HG03135 (cell line): ENCODE measurements around the gene ZXDC.

Experiments
- ATAC-seq: cut with Tn5 transposase; IDR thresholded peaks from one replicate; pipeline ENCODE4 v1.9.1; 2021; ENCODE audit warnings: mild to moderate bottlenecking, moderate library complexity; ENCODE audit not compliant: unreplicated experiment

The ZXDC gene

DNA sequence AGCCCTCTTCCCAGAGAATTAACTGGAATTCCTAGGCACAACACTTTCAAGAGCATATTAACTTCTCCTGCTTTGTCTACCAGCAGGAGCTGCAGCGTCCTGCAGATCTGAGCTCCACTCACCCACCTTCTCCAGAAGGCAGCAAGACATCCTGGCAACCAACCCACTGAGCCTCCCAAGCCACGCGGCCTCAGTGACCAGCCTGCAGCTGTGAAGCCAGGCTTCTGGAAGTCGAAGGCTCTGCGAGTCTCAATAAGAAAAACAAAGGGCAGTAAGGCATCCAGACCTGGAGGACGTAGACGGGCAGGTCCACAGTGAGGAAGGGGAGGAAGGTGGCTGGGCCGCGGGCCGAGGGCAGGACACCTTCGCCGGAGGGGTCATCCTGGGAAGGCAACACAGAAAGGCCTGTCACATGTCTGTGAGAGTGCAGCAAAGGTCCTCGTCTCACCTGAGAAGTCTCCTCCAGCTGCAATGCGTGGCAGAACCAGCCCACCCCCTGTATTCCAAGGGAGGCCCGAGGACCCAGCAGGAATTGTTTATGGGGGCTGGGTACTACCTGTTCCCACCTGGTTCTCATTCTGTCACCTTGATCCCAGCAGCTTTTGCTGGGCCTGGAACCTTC lies 36.2 kb downstream of the ZXDC start:
- no peak for ATAC-seq

DNA sequence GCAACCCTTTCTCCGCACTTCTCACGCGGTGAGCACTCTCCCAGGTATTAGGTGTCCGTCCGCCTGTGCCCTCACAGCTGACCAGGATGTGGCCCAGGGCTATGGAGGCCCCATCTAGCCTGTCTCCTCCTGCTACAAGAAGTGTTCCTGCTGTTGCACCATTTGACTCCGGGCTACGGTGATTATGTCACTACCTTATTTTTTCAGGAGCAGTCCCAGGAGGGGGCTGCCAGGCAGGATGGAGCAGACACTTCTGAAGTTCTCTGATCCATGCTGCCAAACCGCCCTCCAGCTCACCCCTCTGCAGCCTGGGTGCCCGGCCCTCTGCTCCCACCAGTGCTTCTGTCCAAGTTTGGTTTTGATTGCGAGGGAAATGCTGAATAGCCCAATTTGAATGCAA lies 36.9 kb downstream of the ZXDC start:
- ATAC-seq = no peak

DNA sequence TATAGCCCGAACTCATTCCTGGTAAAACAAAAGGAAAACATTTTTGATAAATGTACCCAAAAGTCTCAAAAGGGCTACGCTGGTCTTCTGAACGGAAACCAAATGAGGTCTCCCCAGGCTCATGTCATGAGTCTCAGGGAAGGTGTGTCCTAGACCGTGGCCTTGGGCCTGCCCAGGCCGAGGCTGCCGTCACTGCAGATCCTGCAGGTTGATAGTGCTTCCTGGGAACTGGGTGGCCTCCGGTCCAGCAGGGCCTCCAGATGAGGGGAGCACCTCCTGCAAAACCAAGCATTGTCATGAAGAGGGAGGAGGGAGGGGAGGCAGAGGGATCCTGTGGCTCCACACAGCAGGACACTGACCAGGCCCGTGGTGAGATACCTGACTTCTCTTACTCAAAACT lies 37.5 kb downstream of the ZXDC start:
- ATAC-seq = no peak

DNA sequence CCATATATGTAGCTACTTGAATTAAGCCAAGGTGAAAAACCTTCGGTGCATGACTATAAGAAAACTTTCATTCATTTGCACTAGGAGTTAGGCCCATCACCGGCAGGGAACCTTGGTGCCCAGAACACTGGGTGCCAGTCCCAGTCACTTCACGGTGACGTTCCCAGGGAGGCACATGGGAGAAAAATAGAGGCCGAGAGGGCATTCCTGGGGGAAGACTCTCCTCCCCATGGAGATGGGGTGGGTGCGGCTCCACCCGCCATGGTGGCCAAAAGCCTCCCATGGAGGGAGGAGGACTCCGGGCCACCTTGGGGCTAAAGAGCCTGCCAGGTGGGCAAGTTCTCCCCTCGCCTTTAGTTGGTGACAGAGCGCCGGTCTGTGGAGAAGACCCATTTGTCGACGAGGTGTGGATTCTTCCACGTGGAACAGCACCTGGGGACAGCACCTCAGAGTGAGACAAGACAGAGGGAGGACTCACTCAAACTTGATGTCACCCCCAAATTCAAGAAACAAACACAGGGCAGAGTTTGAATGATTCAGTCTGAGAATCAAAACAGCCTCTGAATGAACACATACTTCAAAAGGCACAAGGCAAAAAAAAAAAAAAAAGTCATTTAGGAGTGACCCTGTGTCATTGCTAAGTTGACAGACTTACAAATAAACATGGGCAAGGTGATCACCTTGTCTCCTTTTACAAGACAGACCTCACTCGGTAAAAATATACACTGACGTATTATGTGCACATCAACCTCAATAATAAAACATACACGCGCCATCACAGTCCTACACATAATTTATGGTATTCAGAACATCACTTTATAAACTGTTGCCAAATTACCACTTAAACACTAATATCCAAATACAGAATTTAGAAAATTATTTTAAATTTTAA lies 38.6 kb downstream of the ZXDC start:
- ATAC-seq = no peak

- ATAC-seq = no peak
These were observed 40.0 kb downstream of the ZXDC start for GRCh38 chr3:126435456-126436315.

DNA sequence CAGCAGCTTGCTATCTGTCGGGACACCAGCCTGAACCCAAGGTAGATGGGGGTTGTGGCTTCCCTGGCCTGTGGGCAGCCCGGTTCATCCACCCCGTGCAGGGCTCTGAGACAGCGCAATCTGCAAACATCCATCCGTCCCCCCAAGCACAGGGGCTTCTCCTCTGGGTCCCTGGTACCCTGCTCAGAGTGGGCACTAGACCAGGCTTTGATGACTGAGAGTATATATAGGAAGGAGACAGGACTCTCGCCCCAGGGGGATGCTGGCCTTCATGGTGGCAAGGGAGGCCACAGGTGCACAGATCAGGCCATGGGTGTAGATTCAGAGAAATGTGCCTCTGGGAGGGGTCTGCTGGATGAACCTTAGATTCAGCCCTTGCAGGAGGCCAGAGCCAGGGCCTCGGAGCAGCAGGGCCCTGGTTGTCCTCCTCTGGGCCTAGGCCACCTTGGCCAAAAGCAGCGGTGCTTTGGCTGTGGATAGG lies 40.7 kb downstream of the ZXDC start:
- no peak for ATAC-seq

DNA sequence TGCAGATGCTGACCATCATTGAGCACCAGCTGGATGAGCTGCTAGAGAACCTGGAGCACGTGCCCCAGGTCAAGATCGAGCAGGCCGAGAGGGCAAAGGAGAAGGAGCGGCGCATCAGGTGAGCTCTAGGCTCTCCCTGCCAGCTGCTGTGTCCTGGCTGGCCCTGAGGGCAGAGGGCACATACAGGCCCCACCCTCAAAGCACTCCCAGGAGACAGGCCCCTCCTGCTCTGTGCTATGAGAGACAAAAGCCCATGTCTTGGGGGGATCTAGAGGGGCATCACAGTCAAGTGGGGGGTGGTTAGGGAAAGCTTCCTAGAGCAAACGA lies 41.5 kb downstream of the ZXDC start:
- ATAC-seq = no peak

GRCh38 chr3:126433496-126434263 lies 42.0 kb downstream of the ZXDC start:
- no peak for ATAC-seq

DNA sequence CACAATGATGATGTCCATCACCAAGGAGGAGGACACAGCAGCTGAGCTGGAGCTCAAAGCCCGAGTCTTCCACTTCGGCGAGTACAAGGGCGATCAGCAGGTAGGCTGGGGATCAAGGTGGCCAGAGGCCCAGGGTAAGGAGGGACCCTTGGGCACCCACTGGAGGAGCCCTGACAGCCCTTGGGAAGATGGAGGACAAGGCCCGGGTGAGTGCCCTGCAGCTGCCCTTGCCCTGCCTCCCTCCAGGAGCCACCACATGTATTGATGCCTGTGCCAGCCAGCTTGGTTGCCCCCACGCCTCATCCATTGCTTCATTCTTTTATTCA lies 42.6 kb downstream of the ZXDC start:
- no peak for ATAC-seq

- ATAC-seq = no peak
These were observed 43.2 kb downstream of the ZXDC start for GRCh38 chr3:126432361-126433104.

DNA sequence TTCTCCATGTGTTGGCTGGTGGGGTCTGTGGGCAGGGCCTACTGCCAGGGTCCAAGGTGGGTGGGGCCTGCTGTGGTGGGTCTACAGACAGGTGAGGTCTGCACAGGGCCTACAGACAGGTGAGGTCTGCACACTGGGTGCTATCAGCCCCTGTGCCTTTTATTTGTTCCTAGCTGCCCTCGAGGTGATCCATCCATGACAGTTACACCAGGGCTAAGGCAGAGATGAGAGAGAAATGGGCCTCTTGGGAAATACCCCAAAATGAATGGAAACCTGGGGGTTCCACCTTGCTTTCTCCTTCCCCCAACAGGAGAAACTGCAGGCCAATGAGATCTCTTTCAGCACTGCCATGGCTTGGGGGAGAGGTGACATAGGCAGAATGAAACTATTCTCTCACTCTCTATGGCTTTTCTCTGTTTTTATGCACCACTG lies 44.6 kb downstream of the ZXDC start:
- ATAC-seq = no peak

- ATAC-seq = no peak
These were observed 50.9 kb downstream of the ZXDC start for GRCh38 chr3:126424751-126425150.

DNA sequence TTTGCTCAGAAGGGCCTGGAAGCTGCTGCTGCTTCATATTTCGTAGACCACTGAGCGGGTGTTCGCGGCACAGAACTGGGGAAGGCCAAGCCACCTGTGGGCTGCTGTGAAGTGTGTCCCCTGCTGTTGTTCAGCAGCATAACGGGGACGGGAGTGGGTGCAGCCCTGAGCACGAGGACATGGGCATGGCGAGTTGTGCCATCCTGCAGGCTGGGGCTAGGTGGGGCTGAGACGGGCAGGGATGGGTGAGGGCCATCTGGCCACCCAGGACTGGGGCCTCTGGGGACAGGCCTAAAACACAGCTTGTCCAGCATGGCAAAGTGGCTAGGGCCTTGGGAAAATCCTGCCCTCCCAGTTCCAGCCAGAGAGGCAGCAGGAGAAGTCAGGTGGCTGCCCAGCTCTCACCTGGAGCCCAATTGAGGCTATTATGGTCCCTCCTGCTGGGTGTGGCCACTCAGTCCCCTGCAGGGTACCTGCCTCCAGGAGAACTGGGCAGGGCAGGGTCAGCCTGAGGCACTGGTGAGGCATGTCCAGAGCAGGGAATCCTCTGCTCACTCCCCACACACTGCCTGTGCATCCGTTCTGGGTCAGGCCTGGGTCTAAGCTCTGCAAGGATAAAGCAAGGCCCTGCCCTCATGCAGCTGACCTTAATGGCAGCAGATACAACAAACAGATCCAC lies 51.5 kb downstream of the ZXDC start:
- no peak for ATAC-seq

DNA sequence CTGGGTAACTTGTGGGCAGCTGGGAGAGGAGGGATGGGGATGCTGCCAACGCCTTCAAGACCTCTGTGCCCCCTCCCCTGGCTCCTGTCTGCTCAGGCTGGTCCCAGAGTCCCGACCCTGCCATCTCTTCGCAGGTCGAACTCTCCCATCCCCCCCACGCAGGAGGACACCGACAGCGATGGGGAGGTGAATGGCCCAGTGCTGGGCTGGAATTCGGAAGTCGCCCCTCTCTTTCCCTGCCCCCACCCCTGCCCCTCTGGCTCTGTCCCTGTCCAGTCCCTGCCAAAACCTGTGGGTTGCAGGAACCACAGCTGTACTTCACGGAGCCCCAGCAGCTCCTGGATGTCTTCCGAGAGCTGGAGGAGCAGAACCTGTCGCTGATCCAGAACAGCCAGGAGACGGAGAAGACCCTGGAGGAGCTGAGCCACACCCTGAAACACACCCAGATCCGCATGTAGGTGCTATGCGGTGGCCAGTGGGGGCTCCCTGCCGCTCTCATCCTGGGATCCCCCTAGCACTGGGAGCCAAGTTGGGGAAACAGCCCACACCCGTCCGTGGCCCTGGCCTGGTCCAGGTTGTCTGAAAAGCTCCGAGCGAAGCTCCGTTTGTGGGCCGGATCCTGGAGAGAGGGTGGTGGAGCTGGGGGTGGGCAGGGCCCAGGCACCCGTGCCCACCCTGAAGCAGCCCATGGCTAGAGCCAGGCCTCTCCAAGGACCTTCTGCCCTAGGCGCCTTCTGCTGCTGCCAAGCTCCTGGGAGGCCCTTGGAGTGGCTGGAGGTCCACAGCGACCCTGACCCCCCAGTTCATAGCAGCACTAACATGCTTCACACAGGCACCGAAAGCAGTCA lies 52.3 kb downstream of the ZXDC start:
- no peak for ATAC-seq

DNA sequence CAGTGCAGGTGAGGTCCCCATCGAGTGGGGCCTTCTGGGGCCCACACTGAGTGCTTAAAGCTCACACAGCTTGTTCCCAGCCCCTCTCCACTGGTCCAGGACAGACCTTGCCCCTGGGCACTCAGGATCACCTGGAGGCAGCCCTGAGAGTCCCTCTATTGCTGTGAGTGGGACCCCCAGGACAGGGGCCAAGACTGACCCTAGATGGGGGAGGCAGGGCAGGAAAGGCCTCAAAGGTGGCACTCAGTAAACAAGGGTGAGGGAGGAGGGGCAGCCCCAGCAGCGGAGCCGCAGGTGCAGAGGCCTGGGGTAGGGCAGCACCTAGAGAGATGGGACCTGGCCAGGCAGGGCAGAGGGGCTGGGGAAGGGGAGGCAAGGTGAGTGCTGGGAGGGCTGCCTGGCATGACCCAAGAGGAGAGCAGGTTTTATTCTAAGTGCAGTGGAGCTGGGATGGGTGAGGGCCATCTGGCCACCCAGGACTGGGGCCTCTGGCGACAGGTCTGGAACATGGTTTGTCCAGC lies 53.1 kb downstream of the ZXDC start:
- no peak for ATAC-seq

DNA sequence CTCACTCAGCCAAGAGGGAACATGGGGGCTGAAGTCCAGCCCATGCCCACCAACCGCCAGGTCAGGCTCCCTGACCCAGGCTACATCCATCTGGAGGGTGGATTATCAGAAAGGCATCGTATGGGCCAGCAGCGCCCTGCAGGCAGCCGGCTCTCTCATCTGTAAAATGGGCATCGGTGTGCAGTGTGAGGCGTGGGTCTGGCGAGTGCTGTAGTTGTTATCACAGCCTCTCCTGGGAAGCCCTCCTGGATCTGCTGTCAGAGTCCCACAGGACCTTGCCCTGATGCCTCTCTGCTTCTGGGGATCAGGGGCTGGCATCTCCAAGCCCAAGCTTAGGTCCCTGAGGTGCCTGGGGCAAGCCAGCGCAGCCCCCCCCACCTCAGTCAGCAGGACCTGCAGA lies 53.6 kb downstream of the ZXDC start:
- ATAC-seq = no peak

- no peak for ATAC-seq
These were observed 54.0 kb downstream of the ZXDC start for GRCh38 chr3:126421573-126422119.
